NOMO-1 treated with DMSO at 0.1 percent for 48 hours (cell line): ENCODE data around the gene NTSR2.

Source experiments
- DNase-seq: peaks from one replicate; lab custom pipeline; 2025; ENCODE audit not compliant: unreplicated experiment; lab: John Stamatoyannopoulos, UW

The NTSR2 gene

GRCh38 chr2:11630855-11631254 is 39.1 kb downstream of the NTSR2 start:
- no peak for DNase-seq

- DNase-seq: no peak
Measured at GRCh38 chr2:11629851-11630250, 40.1 kb downstream of the NTSR2 start.

DNA sequence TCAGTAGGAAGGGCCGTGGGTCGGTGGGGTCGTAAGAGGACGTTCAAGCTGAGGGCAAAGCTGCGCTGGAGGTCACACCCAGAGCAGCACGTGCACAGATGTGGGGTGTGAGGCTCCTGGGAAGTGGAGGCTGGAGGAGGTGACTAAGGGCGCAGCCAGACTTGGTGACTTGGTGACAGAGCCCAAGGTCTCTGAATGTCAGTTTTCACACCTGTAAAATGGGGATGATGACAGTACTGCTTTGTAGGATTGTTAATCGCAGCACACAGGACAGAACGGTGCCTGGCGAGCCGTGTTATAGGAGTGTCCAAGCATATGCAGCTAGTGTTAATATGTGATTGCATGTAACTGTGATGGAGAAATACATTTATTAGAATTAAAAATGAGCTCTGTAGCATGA is 40.8 kb downstream of the NTSR2 start:
- no peak for DNase-seq

- DNase-seq: no peak
Measured at GRCh38 chr2:11628675-11629074, 41.3 kb downstream of the NTSR2 start.

DNA sequence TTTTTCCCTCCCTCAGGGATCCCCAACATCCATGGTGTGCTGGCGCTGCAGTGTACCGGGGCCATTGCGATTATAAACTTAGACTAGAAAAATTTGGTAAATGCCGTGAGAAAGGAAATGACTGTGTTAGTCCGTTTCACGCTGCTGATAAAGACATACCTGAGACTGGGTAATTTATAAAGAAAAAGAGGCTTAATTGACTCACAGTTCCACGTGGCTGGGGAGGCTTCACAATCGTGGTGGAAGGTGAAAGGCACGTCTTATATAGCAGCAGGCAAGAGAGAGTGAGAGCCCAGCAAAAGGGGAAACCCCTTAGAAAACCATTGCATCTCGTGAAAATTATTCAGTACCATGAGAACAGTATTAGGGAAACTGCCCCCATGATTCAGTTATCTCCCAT is 44.3 kb downstream of the NTSR2 start:
- DNase-seq: no peak

GRCh38 chr2:11624893-11625292 is 45.1 kb downstream of the NTSR2 start:
- DNase-seq: peak; percentile 37

DNA sequence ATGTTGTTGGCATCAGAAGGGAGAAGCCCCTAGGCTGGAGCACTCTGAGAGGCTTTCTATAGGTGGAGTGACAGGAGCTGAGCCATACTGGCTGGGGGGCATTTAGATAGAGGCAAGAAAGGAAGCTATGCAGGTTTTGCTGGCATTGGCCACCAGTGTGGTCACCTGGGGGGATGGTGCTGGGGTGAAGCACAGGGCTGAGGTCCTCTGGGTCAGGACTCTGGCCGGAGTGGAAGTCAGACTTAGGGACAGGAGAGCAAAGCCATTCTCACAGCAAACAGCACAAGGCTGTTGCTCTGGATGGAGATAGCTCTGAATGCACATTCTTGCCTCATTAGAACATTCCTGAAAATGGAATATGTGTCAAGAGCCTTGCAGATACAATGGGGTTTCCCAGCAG is 47.4 kb downstream of the NTSR2 start:
- no peak for DNase-seq

- DNase-seq: no peak
Measured at GRCh38 chr2:11621410-11621809, 48.6 kb downstream of the NTSR2 start.

DNA sequence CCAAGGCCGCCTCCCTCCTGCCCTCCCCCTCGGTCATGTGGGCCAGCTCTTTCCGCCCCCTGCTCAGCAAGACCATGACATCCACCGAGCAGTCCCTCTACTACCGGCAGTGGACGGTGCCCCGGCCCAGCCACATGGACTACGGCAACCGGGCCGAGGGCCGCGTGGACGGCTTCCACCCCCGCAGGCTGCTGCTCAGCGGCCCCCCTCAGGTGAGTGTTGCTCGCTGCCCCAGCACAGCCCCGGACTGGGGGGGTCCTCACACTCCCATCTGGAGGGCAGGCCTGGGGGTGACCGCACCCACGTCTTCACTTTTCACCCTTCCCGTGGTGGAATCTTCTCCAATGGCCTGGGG is 51.3 kb downstream of the NTSR2 start:
- DNase-seq: no peak

GRCh38 chr2:11617984-11618707 is 51.8 kb downstream of the NTSR2 start:
- DNase-seq: no peak

DNA sequence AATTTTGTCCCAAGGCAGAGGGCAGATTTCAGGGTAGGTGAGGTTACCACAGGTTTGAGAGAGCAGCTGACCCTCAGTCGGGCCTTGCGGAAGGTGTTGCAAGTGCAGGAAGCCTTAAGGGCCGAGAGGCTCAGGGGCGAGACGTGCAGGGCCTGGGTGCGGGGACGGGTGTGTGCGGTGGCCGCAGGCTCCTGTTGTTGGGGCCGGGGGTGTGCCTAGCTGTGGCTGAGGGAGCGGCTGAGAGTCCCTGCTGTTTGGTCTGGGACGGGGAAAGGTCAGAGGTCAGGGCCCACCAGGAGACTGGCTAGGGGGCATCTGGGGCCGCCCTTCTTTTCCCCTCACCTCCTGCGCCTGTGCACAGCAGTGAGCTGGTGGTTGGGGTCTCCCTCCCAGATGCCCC is 52.5 kb downstream of the NTSR2 start:
- DNase-seq: no peak

DNA sequence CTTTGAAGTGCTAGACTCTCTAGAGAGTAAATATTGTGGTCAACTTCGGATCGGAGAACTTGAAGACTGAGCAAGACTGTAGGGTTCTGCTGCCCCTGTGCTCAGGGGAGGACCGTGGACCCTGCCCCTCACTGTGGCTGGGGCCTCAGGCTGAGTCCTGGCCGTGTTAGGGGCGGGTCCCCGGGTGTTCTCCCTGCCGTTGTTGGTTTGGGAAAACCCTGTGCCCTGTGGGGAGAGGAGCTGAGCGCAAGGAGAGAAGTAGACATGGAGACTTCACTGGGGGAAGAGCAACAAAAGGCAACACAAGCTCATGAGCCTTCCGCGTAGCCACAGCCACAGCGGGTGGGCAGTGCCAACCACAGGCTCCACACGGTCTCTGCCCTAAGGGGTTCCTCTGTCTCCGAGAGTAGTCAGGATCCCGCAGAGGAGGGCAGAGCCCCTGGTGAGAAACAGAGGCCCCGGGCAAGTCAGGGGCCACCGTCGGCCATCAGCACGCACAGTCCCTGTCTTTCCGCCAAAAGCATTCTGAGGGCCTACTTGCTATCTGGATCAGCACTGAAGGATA is 53.1 kb downstream of the NTSR2 start:
- no peak for DNase-seq

DNA sequence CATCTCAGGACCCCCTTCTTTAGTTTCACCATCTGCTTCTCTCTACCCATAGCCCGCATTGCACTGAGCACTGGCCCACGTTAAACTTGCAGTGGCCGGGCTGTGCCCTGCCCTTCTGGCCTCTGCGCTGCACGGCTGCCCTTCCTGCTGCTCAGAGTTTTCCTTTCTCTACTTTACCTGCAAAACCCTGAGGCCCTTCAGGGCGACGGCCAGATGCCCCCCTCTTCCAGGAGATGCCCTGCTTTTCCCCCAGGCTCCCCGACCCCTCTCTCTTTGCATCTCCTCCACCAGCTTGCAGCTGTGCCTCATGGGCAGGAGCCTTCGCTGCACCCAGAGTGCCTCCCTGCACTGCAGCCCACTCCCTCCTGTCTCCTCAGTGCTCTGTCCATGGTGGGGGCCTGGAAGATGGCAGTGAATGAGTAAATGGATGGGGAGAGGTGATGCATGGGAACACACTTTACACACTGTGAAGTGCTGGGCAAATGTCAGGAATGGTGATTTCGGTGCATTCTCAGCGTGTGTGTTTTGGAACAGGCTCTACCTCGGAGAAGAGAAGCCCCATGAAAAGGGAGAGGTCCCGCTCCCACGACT is 53.8 kb downstream of the NTSR2 start:
- no peak for DNase-seq

DNA sequence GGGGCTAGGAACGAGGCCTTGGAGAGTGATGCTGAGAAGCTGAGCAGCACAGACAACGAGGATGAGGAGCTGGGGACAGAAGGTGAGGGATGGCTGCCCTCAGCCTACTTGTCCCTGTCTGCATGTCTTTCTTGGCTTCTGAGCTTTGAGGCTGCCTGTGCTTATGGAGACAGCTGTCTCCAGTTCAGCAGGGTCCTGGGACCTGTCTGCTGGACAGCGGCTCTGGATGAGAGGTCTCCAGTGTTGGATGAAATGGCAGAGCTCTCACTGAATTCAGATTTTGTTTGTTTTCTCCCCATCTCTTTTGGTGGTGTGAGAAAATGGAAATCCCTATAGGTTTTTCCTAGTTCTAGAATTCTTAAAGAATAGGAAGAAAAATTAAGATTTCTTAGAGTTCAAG is 54.8 kb downstream of the NTSR2 start:
- DNase-seq: no peak

- DNase-seq: no peak
Measured at GRCh38 chr2:11613297-11613696, 56.7 kb downstream of the NTSR2 start.

DNA sequence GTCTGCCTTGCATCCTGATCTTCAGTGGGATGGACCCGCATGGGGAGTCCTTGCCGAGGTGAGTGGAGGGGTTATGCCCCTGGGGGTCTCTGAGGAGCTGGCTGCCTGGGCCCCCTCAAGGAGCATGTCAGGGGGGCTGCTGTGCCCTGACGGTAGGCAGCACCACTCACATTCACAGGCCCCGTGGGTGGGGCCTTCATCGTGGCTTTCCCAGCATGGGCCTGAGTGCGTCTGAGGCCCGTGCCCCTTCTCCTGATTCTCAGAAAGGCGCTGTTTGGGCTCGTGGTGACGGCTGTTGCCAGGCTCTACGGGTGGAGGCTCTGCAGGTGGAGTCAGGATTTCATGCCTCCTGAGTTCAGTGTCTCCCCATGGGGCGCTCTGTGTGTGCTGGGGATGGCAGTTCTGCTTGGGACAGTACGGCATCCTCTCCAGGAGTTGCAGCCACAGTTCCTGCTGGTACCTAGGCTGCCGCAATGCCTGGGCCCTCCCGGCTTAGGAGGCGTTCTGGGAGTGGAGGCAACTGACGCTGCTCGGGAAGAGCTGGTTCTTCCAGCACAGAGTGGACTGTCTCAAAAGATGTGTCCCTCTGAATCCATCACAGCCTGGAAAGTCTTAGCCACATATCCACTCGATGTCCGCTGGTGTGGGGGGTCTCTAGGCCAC is 57.3 kb downstream of the NTSR2 start:
- no peak for DNase-seq

GRCh38 chr2:11611251-11611650 is 58.7 kb downstream of the NTSR2 start:
- no peak for DNase-seq

DNA sequence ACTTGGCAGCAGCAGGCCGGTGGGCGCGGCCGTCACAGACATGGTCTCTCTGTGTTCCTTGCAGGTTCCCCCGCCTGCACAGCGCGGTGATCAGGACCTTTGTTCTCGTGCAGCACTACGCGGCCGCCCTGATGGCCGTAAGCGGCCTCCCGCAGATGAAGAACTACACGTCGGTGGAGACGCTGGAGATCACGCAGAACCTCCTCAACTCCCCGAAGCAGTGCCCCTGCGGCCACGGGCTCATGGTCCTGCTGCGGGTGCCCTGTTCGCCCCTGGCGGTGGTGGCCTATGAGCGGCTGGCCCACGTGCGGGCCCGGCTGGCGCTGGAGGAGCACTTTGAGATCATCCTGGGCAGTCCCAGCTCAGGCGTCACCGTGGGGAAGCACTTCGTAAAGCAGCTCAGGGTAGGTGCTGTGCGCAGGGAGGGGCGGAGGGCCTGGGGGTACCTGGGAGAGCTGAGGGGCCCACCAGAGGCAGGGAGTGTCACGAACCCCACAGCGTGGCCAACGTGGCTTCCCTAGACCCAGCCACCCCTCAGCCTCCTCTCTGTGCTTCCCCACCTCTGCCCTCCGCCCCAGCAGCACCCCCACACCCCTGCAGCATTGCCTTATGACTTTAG is 59.3 kb downstream of the NTSR2 start:
- no peak for DNase-seq
